OCI-M2 (cell line): ENCODE results near the gene GABRA5.

Source experiments
- DNase-seq: peaks from one replicate; lab custom pipeline; 2025; ENCODE audit not compliant: unreplicated experiment; lab: John Stamatoyannopoulos, UW

The GABRA5 gene

DNA sequence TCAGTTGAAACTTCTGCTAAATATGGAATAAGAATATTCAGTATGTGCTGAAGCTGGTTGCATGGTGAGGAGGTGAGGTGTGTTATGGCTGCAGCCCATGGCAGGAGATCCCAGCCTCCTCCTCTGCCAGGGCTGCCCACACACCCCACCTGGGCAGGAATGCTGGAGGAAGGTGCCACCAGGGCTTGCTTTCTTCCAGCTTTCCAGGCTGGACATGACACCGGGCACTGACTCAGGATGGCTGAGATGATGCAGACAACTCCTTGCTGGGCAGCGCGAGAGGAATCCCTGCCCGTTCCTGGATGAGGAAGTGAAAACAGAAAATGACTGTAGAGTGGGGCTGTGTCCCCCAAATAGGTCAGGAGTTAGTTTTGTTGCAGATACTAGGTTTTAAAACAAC is 118.2 kb downstream of the GABRA5 start:
- no peak for DNase-seq

DNA sequence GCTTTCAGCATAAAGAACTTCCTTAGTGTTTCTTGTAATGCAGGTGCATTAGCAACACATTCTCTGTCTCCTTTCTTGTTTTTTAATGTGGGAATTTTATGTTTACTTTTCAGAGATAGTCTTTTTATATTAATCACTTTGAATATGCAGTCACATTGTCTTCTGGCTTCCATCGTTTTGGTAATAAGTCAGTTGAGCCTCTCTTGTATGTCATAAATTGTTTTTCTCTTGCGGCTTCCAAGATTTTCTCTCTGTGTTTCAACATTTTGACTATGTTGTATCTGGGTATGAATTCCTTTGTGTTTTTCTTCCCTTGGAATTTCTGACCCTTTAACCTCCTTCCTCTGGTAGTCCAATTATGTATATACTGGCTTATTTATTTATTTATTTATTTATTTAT is 129.4 kb downstream of the GABRA5 start:
- DNase-seq, result no peak
